Umbilical cord (tissue), 2 donors: Measurements from ENCODE around the gene ANKRD34B. TPM values are rescaled to one million over a fixed set of nuclear protein-coding genes. Genes with fewer than 3 reads are reported as not detected.

Experiments used
- DNase-seq: peaks from one replicate; pipeline ENCODE4 v3.0.0-alpha.2; 2015; ENCODE audit warnings: low spot score
- total RNA-seq: library from RNA; depleted of rRNA; stranded (reverse); fragments of >200 nt; gene quantifications from one replicate; pipeline ENCODE4 v1.2.3, GENCODE V29; 2014; ENCODE audit warnings: low replicate concordance; ENCODE audit not compliant: insufficient read depth

The ANKRD34B gene
- total RNA-seq, 1 donor from 2014 or later, result 4.1 TPM

DNA sequence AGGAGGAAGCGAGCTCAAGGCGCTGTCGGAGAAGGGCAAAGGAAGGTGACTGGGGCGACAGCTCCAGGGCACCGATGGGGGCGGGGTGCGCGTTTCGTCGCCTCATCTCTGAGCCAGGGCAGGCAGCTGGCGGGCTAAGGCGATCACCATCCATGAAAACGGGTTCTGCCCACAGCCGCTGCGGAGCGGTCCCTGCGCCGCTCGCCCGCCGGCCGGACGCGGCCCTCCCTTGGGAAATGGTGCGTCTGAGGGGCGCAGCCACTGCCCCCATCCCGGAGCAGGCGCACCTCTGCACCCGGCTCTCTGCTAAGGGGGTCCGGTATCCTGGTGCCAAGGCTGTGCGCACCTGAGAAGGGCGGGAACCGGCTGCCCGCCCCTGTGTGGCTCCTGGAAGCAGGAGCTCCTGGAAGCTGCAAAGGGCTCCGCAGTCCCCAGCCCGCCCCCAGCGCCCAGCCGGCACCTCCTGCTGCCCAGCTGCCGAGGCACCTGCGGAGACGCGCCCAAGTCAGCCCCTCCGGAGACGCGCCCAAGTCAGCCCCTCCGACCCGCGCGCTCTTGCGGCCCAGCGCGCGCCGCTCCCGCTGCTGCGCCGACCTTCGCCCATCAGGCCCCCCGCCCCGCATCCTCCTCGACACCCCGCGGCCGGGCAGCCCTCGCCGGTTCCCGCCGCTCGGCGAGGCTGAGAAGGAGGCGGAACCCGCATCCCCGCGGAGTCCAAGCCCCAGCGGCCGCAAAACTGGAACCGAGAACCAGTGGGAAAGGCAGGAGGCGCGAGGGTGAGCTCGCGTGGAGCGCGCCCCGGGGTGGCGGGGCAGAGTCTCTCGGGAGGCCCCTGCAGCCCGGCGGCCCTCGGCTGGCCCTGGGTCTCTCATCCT lies 757 bp downstream of the ANKRD34B start:
- no peak for DNase-seq

DNA sequence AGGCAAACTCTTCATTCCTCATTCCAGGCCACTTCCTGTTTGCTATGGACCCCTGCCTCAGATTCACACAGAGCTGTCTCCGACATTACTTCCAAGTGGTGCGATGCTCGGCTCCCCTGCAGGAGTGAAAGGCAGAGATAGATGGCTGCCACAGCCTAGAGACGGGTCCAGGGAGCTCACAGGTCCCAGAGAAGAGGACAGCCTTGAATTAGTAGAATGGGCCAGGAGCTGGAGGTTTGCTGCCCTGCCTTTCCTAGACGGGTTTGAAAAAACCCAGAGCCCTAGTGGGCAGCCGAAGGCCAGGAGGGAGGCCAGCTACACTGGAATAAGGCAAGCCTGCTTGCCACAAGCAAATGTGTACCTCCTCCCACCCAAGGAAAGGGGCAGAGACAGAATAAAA lies 1.8 kb downstream of the ANKRD34B start:
- no peak for DNase-seq

- DNase-seq, result no peak
Observed at GRCh38 chr5:80566711-80567259, 3.3 kb downstream of the ANKRD34B start.

DNA sequence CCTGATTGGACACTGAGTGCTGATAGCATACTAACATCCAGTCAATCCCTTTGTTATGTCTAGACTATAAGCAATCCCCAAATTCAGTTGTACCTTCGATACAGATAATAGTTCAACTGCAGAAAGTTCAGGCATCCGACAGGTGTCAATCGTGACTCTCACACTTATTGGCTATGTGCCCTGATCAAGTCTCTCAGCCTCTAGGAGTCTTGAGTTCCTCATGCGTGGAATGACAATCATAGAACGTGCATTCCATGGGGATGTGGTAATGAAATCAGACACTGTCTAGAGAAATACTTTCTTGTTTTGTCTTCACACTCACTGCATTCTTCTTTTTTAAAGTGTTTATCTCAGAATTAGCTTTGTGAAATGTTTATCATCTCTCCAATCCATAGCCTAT lies 4.8 kb downstream of the ANKRD34B start:
- no peak for DNase-seq

- DNase-seq, result no peak
Observed at GRCh38 chr5:80559244-80559643, 10.8 kb downstream of the ANKRD34B start.

- DNase-seq, result no peak
Observed at GRCh38 chr5:80555099-80555498, 15.0 kb downstream of the ANKRD34B start.

DNA sequence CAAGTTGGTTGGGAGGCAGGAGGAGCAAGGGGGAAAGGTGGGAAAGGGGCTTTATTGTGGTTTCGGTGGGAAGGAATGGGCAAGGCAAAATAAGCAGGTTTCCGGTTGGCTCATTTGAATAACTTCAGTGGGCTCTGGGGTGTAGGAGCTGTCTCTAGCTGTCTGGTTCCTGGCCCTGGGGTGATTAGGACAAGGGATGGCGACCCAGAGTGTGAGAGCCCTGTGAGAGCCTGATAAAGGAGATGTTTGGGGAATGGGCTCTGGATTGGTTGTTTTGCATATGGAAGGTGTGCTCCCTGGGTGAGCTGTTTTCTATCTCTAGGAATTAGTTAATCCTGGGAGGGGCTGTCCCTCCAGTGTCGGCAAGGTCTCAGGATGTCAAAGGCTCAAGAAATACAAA lies 15.4 kb downstream of the ANKRD34B start:
- no peak for DNase-seq

GRCh38 chr5:80541392-80541791 lies 28.7 kb downstream of the ANKRD34B start:
- DNase-seq, result peak; percentile 49

DNA sequence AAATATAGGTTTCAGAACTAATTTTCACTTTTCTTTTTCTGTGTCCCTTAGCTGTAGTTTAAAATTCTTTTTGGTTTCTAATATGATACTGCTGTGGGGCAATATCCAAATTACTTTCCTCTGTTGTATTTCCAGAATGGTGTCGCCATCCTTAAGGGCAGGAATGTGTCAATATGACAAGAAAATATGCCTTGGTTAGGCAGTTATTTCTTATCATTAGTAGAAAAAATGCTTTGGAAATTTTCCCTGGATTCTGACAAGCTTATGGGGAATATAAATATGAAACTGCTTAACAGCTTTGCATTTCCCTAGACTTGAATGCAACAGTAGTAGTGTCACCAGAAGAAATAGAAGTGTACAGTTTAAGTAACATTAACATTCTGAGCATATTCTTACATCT lies 29.4 kb downstream of the ANKRD34B start:
- DNase-seq, result peak; percentile 12

GRCh38 chr5:80516826-80517225 lies 53.3 kb downstream of the ANKRD34B start:
- DNase-seq, result no peak

DNA sequence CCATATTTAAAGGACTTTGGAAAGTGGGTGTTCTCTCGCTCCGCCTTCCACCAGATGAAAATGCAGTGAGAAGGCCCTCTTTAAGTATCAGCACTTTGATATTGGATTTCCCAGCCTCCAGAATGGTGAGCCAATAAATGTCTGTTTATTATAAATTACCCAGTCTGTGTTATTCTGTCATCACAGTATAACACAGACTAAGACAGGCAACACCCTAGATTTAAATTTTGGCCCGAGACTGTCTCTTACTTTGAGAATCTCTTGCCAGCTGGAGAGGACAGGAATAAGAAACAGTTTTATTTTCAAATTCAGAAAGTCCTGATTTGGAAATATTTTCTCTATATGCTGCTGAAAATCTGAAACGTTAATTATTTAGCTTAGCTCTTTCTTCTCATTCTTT lies 60.7 kb downstream of the ANKRD34B start:
- peak; percentile 59 for DNase-seq

DNA sequence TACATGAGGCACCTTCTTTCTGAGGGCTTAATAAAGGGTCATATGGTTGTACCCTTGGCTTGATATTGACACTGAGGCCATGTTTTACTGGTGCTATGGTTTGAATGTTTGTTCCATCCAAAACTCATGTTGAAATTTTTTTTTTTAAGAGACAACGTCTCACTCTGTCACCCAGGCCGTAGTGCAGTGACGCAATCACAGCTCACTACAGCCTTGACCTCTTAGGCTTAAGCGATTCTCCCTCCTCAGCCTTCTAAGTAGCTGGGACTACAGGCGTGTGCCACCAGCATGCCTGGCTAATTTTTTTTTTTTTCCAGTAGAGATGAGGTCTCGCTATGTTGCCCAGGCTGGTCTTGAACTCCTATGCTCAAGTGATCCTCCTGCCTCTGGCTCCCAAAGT lies 61.2 kb downstream of the ANKRD34B start:
- DNase-seq, result no peak

- no peak for DNase-seq
Observed at GRCh38 chr5:80507663-80508062, 62.4 kb downstream of the ANKRD34B start.

Other genes with a start within 250 kb of the ANKRD34B start
- gene ZFYVE16, start 162.2 kb downstream of the ANKRD34B start, total RNA-seq, result 51.0 TPM
- 11.1 TPM for gene FAM151B, start 82.2 kb downstream of the ANKRD34B start, total RNA-seq
- gene MSH3, start 84.4 kb upstream of the ANKRD34B start, total RNA-seq, result 19.7 TPM
- gene DHFR, start 84.7 kb upstream of the ANKRD34B start, total RNA-seq, result 11.6 TPM